ELR (cell line): ENCODE data around the gene AKR7A3.
"Not testable (repeated sequence)": the region's sequence is repeated elsewhere in the genome, so short reads cannot be mapped to it uniquely, and the experiment has no call there.

Experiments
- DNase-seq: peaks from one replicate; pipeline ENCODE4 v3.0.0-alpha.2; 2015; ENCODE audit warnings: low read depth

Gene AKR7A3

DNA sequence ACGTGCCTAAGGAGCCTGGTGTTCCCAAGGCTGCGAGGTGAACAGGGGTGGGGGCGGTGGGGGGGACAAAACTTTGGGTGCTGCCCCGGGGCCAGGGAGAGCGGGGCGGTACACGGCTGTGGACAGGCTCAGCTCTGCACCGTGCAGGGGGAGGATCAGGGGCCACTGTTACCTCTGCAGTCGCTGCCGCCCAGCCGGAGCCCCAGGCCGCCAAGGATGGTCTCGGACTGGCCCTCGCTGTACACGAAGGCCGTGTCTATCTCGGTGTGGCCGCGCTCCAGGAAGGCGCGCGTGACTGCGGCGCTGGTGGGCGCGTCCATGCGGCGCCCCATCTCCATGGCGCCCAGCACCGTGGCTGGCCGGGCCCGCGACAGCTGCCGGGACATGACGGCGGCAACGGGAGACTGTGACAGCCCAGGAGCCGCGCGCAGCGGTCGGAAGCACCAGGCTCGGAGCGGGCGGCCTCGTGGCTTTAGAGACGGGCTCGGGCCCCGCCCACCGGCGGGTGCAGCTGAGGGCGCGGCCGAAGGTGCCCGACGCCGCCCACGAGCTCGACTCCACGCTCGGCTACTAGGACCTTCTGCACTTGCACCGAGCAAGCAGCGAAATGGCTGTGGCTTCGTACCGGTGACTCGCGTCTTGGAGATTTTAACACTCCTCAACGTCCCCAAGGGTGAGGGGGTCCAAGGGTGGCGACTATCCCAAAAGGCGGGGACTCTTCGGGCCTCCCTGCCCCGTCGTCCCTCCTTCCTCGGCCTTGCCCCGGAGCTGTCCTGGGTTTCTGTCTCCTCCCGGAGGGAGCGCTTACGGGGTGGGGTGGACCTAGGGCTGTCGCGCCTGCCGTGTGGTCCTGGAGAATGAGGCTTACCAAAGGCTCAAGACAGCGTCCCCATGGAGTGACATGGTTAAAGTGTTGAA is at the start of gene AKR7A3:
Gene AKR7A3, minus strand, starts transcription at position 447 of the 918 bp plus-strand sequence. Its CDS starts 61 bp downstream, at position 386.
- DNase-seq = not testable (repeated sequence)

GRCh38 chr1:19338323-19338762 is 49.8 kb upstream of the AKR7A3 start:
- no peak for DNase-seq

- peak; percentile 34 for DNase-seq
Observed at GRCh38 chr1:19337289-19337688, 48.7 kb upstream of the AKR7A3 start.

- peak; percentile 86 for DNase-seq
Observed at GRCh38 chr1:19336543-19336942, 48.0 kb upstream of the AKR7A3 start.

DNA sequence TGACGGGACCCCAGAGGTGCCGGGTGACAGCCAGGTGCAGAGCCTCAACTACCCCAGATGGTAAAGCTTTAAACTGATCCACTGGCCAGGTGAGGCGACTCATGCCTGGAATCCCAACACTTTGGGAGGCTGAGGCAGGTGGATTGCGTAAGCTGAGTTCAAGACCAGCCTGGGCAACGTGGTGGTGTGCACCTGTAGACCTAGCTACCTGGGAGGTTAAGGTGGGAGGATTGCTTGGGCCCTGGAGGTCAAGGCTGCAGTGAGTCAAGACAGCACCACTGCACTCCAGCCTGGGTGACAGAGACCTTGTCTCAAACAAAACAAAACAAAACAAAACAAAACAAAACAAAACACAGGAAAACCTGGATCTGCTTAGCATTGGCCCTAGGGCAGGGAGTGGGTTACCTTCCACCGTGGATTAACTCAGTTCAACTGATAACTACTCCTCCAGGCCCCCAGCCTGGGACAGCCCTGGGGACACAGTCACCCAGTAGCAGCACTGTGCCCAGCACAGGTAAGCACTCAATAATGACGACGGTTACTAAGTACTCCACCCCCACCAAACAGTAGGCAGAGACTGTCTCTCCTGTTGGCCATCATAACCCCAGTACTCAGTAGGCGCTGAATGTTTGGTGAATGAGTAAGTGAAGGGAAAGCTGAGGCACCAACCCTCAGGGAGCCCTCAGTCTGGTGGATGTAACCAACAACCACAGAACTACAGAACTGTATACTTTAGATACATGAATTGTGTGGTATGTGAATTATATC is 45.2 kb upstream of the AKR7A3 start:
- DNase-seq = peak; percentile 63

DNA sequence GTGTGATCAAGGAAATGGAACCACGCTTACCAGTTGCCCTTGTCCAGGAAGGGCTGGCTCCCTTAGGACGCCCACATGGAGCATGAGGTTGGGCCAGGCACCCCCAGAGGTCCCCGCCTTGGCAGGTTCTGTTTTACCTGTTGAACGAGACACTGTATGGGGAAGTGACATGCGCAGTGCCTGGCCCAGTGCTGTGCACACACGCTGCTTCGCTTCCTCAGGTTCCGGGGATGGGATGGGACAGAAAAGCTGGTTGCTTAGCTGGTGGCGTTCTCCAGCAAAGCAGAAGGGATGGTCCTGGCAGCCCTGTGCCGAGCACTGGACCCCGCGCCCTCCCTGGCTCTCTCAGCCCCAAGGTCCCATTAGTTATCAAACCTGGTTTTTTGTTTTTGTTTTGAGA is 44.3 kb upstream of the AKR7A3 start:
- DNase-seq = no peak

- no peak for DNase-seq
Observed at GRCh38 chr1:19331262-19331878, 42.8 kb upstream of the AKR7A3 start.

- no peak for DNase-seq
Observed at GRCh38 chr1:19330449-19331135, 42.0 kb upstream of the AKR7A3 start.

DNA sequence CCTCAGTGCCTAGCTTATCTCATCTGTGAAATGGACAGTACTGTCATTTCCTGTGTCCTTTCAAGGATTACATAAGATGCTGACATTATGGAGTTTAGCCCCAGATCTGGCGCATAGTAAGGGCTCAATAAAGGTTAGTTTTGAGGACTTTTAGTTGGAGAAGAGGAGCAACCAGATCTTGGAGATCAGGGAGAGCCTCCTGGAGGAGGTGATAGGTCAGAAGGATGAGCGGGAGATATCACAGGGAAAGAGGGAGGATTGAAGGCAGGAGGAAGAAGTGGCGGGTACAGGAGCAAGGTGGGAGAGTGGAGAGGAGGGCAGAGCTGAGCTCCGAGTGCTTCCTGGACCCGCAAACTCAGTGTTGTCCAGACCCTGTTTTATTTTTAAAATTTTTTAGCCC is 41.0 kb upstream of the AKR7A3 start:
- no peak for DNase-seq

- no peak for DNase-seq
Observed at GRCh38 chr1:19329188-19329587, 40.6 kb upstream of the AKR7A3 start.

GRCh38 chr1:19328486-19328885 is 39.9 kb upstream of the AKR7A3 start:
- no peak for DNase-seq

DNA sequence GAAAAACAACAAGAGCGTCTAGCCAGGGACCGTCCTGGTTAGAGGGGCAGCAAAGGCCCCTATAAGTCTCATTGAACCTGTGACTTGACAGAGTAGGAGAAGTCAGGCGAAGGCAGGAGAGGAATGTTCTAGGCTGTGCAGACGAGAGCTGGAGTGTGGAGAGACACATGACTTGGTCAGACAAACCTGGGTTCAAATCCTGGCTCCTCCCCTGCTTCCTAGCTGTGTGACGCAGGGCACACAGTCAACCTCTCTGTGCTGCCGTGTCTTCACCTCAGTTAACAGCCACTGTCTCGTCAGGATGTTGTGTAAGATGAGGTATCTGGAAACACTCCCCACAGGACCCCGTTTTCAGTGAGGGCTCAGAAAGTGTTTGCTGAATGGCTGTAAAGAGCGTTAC is 39.2 kb upstream of the AKR7A3 start:
- DNase-seq = no peak

DNA sequence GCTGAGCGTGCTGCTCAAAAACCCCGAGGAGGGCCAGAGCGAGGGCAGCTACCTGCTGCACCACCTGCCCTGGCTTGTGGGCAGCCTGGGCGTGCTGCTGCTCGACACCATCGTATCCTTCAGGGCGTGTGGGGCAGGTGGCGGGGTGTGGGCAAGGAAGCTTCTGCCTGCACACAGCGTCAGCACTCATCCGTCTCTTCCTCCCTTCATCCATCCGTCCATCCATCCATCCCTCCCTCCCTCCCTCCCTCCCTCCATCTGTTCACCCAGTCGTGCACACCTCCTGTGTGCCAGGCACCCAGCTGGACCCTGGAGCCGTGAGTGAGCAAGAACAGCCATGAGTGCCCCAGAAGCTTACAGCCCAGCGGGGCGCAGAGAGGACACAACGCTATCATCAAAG is 38.7 kb upstream of the AKR7A3 start:
- no peak for DNase-seq

DNA sequence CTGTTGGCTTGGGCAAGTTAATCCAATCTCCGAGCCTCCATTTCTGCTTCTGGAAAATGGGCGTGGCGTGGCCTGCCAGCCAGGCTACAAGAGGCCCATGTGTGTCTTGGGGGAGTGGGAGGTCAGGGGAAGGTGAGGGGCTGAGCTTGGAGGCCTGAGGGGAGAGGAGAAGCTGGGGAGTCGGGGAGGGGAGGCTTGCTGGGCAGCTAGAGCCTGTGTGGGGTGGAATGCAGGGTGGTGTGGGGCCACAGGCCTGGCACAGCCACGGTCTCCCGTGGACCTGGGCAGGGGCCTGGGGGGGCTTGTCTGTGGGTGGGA is 38.1 kb upstream of the AKR7A3 start:
- no peak for DNase-seq

DNA sequence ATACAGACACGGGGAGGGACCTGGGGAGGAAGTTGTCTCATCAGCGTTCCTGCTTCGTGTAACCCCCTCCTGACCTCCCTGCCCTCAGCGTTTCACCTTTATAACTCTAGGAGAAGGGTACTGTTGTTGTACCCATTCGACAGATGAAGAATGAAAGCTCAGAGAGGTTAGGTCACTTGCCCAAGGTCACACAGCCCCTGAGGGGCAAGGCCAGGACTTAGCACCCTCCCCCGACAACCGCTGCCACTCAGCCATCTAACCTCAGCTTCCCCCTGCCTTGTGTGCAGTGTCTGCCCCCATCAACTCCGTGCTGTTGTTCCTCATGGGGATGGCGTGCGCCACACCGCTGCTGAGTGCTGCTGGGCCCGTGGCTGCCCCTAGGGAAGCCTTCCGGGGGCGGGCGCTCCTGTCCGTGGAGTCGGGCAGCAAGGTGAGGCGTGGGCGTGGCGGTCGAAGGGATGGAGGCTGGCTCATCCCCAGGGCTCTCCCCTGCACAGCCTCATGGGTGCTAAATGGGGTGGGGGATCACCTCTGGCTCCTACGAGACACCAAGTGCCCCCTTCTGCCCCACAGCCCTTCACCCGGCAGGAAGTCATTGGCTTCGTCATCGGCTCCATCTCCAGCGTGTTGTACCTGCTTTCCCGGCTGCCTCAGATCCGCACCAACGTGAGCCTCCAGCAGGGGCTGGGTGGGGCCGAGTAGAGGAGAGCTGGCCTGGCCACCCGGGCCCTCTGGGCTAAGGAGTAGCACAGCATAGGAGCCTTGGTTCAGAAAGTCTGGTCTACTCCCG is 37.6 kb upstream of the AKR7A3 start:
- no peak for DNase-seq

- DNase-seq = no peak
Observed at GRCh38 chr1:19325368-19325957, 36.9 kb upstream of the AKR7A3 start.

DNA sequence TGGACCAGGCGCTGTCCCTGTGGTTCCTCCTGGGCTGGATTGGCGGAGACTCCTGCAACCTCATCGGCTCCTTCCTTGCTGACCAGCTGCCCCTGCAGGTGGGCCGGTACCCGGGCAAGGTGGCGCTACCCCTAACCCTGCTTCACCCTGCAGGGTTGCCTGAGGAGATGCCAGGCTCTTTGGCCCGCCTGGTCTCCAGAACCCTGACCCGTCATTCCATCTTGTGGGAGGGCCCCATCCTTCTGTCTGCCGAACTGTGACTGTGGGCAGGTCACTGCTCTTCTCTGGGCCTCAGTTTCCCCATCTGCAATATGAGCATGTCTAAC is 36.1 kb upstream of the AKR7A3 start:
- no peak for DNase-seq

DNA sequence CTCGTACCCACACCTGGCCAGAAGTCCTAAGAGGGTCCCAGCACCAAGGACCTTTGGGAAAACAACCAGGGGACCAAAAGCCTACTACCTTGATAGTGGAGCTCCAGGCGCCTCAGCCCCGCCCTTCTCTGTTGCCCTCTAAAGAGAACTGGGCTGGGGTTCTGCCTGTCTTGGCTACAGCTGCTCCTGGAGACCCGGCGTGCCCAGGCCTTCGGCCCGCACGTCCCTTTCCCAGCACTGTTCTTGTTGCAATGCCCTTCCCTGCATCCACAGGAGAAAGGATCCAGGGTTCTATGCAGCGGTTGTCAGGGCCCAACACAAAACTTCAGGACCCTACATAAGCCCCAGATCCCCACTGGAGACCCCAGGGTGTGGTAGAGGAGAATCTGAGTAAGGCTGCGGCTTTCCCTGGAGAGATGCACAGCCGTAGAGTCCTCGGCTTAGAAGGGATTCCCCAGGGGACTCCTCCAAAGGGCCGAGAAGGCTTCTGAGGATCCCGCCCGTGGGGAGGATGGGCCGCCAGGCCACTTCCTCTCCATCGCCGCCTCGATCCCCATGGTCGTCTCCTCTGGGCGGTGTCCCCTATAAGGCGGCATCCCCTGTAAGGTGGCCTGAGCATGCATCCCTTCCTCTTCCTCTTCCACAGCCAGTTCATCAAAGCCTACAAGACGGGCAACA is 35.6 kb upstream of the AKR7A3 start:
- DNase-seq = no peak

- no peak for DNase-seq
Observed at GRCh38 chr1:19322481-19322880, 33.9 kb upstream of the AKR7A3 start.

DNA sequence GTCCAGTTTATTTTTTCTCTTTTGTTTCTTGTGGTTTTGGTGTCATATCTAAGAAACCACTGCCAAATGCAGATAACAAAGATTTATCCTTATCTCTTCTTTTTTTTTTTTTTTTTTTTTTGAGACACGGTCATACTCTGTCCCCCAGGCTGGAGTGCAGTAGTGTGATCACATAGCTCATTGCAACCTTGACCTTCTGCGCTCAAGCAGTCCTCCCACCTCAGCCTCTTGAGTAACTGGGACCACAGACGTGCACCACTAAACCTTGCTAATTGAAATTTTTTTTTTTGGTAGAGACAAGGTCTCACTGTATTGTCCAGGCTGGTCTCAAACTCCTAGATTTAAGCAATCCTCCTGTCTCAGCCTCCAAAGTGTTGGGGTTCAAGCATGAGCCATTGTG is 32.5 kb upstream of the AKR7A3 start:
- DNase-seq = no peak

DNA sequence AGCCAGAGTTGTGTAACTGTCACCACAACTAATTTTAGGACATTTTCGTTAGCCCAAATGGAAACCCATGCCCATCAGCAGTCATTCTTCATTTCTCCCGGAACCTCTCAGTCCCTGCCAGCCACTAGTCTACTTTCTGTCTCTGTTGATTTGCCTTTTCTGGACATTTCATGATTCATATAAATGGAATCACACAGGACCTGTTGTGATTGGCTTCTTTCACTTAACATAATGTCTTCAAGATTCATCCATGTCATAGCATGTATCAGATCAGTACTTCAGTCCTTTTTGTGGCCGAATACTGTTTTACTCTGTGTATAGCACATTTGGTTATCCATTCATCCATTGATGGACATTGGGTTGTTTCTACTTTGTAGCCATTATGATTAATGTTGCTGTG is 30.6 kb upstream of the AKR7A3 start:
- no peak for DNase-seq
